CD4-positive, CD25-positive, alpha-beta regulatory T cell (primary cell): ENCODE data around the gene MAP3K9. TPM values are rescaled to one million over a fixed set of nuclear protein-coding genes. Genes with fewer than 3 reads are reported as not detected.

Experiments used
- ATAC-seq, 2 donors: fragments of 150-1000 bp; cut with Tn5 transposase; one replicate each; pipeline ENCODE4 v1.10.0; 2021; ENCODE audit warnings: low read depth in 2 of 2, moderate number of reproducible peaks in 2 of 2, moderate library complexity in 1 of 2
- DNase-seq, 3 donors: peaks; one replicate each; pipeline versions ENCODE4 v3.0.0 to v3.0.0-alpha.2; 2012 to 2022; ENCODE audit warnings: mixed read lengths in 1 of 3
- H3K27ac ChIP-seq: one replicate; pipeline ENCODE4 v1.7.0; 2013; ENCODE audit warnings: mild to moderate bottlenecking, low read length; ENCODE audit not compliant: insufficient read depth, poor library complexity, severe bottlenecking
- H3K27me3 ChIP-seq: one replicate; pipeline ENCODE4 v1.7.0; 2013; ENCODE audit warnings: low read length; ENCODE audit not compliant: control insufficient read depth, insufficient read depth
- H3K36me3 ChIP-seq: one replicate; pipeline ENCODE4 v1.7.0; 2013; ENCODE audit warnings: mild to moderate bottlenecking, low read length, moderate library complexity; ENCODE audit not compliant: control insufficient read depth, insufficient read depth
- H3K4me1 ChIP-seq: 2 replicates; pipeline ENCODE4 v1.7.0; 2013; ENCODE audit warnings: mild to moderate bottlenecking, low read length; ENCODE audit not compliant: insufficient read depth, control insufficient read depth, poor library complexity, severe bottlenecking
- H3K4me3 ChIP-seq: one replicate; pipeline ENCODE4 v1.7.0; 2013; ENCODE audit warnings: low read depth, mild to moderate bottlenecking, low read length, moderate library complexity
- H3K9me3 ChIP-seq, 2 experiments: 1 replicate in 1 of 2; 2 replicates in 1 of 2; pipeline ENCODE4 v1.7.0; 2013; ENCODE audit warnings: low read length in 2 of 2, mild to moderate bottlenecking in 1 of 2, moderate library complexity in 1 of 2; ENCODE audit not compliant: control insufficient read depth in 2 of 2
- H3K27ac Mint-ChIP-seq, 3 donors: one replicate each; pipeline ENCODE4 v1.8.0; 2020 to 2022; ENCODE audit warnings: mild to moderate bottlenecking in 3 of 3, mixed read lengths in 3 of 3, moderate library complexity in 2 of 3
- H3K27me3 Mint-ChIP-seq: one replicate; pipeline ENCODE4 v1.8.0; 2022; ENCODE audit warnings: mild to moderate bottlenecking, mixed read lengths
- H3K36me3 Mint-ChIP-seq: one replicate; pipeline ENCODE4 v1.8.0; 2020; ENCODE audit warnings: mixed read lengths
- H3K4me1 Mint-ChIP-seq, 4 donors: one replicate each; pipeline ENCODE4 v1.8.0; 2020 to 2022; ENCODE audit warnings: mixed read lengths in 4 of 4, mild to moderate bottlenecking in 1 of 4
- H3K4me3 Mint-ChIP-seq, 4 donors: one replicate each; pipeline ENCODE4 v1.8.0; 2020 to 2022; ENCODE audit warnings: mild to moderate bottlenecking in 4 of 4, mixed read lengths in 4 of 4, moderate library complexity in 3 of 4
- H3K9me3 Mint-ChIP-seq, 7 donors: one replicate each; pipeline ENCODE4 v1.8.0; 2020 to 2022; ENCODE audit warnings: mixed read lengths in 7 of 7, mild to moderate bottlenecking in 3 of 7, moderate library complexity in 2 of 7
- polyA plus RNA-seq, 4 donors: library from polyadenylated mRNA; unstranded; fragments of 300-500 nt; fragmentation: Illumina TruSeq; gene quantifications; one replicate each; pipeline ENCODE4 v1.2.3, GENCODE V29; 2021
- total RNA-seq: library from RNA; stranded (reverse); gene quantifications from one replicate; pipeline ENCODE4 v1.2.3, GENCODE V29; 2022

Gene MAP3K9
- total and polyA plus RNA-seq, 5 donors from 2014 or later = 1.1 to 15.7 (median 1.4) TPM

- no peak for DNase-seq
- no peaks in the 10 kb centered on the region for H3K27me3 Mint-ChIP-seq
- no peaks in the 10 kb centered on the region for H3K4me1 ChIP-seq
- no peak overlapping the region for H3K27ac Mint-ChIP-seq
- no peaks in the 10 kb centered on the region for H3K36me3 ChIP-seq
- H3K36me3 Mint-ChIP-seq = peaks cover 2% of the 10 kb centered on the region
- no peak overlapping the region for H3K4me3 ChIP-seq
- no peak overlapping the region for H3K4me3 Mint-ChIP-seq
- no peak overlapping the region for H3K27ac ChIP-seq
- H3K9me3 Mint-ChIP-seq = no peaks in the 10 kb centered on the region
- peaks cover 0 to 10% (median 4%) of the 10 kb centered on the region in 4 donors for H3K4me1 Mint-ChIP-seq
- no peak for ATAC-seq
- no peaks in the 10 kb centered on the region for H3K9me3 ChIP-seq
- no peaks in the 10 kb centered on the region for H3K27me3 ChIP-seq
Observed at GRCh38 chr14:70780396-70781075, 28.8 kb downstream of the MAP3K9 start.

- no peak overlapping the region for H3K27ac Mint-ChIP-seq
- no peaks in the 10 kb centered on the region for H3K27me3 Mint-ChIP-seq
- H3K36me3 Mint-ChIP-seq = no peaks in the 10 kb centered on the region
- H3K27ac ChIP-seq = no peak overlapping the region
- H3K9me3 Mint-ChIP-seq = no peaks in the 10 kb centered on the region
- H3K4me3 Mint-ChIP-seq = no peak overlapping the region
- no peaks in the 10 kb centered on the region for H3K4me1 ChIP-seq
- no peak overlapping the region for H3K4me3 ChIP-seq
- H3K36me3 ChIP-seq = no peaks in the 10 kb centered on the region
- peaks cover 0 to 10% (median 3%) of the 10 kb centered on the region in 4 donors for H3K4me1 Mint-ChIP-seq
- no peak for DNase-seq
- ATAC-seq = no peak
- H3K9me3 ChIP-seq = no peaks in the 10 kb centered on the region
- H3K27me3 ChIP-seq = no peaks in the 10 kb centered on the region
Observed at GRCh38 chr14:70779667-70780066, 29.6 kb downstream of the MAP3K9 start.

DNA sequence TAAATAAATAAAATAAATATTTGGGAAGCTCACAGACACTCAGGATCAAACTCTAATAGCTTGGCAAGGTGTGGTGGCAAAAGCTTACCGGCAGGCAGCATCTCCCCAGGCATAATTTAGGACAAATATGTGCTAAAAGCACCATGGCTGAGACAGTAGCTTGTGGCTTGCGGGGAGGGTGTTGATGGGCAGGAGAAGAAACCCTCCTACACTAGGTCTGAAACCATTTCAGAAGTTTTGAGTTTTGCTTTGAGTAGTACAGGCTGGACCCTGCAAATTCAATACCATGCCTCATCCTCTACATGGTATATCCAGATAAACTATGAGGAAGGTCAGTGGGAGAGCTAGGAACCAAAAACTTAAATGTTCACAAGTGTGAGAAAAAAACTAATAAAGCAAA lies 33.1 kb downstream of the MAP3K9 start:
- Mint-ChIP-seq H3K27ac (no peak overlapping the region), H3K9me3 (no peaks in the 10 kb centered on the region), H3K36me3 (no peaks in the 10 kb centered on the region), H3K27me3 (no peaks in the 10 kb centered on the region), H3K4me1 (peaks cover 0 to 9% (median 3%) of the 10 kb centered on the region in 4 donors), H3K4me3 (no peak overlapping the region)
- no peak for ATAC-seq
- H3K9me3 ChIP-seq = no peaks in the 10 kb centered on the region
- H3K4me3 ChIP-seq = no peak overlapping the region
- H3K27me3 ChIP-seq = no peaks in the 10 kb centered on the region
- DNase-seq = no peak
- H3K4me1 ChIP-seq = no peaks in the 10 kb centered on the region
- no peaks in the 10 kb centered on the region for H3K36me3 ChIP-seq
- H3K27ac ChIP-seq = no peak overlapping the region

DNA sequence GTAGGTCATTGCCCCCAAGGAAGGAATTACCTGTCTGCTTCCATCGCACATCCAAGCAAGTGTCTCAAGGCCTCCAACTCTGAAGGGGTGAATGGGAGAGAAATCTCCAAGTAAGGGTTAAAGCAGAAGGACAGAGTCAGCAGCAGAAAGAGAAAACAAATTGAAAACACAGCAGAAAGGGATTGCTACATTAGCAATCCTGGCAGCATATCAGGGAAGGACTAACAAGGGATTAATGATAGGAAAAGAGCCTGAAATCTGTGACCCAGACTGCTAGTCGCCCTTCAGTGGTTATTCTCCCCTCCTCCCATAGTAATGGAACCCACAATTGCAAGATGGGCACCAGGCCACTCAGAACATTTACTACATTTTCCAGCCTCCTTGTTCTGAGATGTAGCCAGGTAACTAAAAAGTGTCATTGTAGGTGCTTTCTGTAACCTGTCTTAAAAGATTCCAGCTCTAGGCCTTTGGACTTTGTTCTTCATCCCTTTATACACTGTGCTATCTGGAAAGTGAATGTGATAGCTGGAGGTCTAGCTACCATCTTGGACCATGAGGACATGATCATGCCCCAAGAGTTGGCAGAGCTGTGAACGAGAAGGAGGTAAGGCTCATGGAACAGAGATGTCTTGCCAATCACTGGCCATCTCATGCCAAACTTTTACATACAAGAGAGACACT lies 36.0 kb downstream of the MAP3K9 start:
- H3K36me3 Mint-ChIP-seq = peaks cover 10% of the 10 kb centered on the region
- no peak overlapping the region for H3K27ac ChIP-seq
- no peak overlapping the region for H3K4me3 ChIP-seq
- ATAC-seq = no peak
- no peaks in the 10 kb centered on the region for H3K27me3 ChIP-seq
- H3K27ac Mint-ChIP-seq = no peak overlapping the region
- H3K27me3 Mint-ChIP-seq = no peaks in the 10 kb centered on the region
- H3K9me3 ChIP-seq = no peaks in the 10 kb centered on the region
- peaks cover 0 to 10% (median under 1%) of the 10 kb centered on the region in 4 donors for H3K4me1 Mint-ChIP-seq
- no peak for DNase-seq
- H3K4me3 Mint-ChIP-seq = no peak overlapping the region
- H3K4me1 ChIP-seq = no peaks in the 10 kb centered on the region
- H3K9me3 Mint-ChIP-seq = no peaks in the 10 kb centered on the region
- no peaks in the 10 kb centered on the region for H3K36me3 ChIP-seq

DNA sequence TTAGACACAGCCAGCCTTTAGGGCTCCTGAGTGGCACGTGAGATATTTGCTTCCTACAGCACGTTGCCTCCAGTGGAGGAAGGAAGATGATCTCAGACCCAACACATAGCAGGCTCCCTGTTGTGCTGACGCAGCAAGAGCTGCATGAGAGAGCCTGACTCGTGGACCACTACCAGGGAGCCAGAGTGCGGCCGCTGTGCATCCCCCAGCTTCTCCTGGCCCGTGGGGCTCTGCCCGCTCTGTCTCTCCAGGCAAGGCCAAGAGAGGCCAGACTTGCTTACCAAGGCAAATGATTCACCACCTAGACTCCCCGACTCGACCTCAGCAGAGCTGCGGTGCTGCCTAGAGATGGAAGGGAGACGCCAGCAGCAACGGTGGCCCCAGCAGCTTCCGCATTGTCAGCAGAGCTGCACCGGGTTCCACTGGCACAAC lies 37.5 kb downstream of the MAP3K9 start:
- no peaks in the 10 kb centered on the region for H3K9me3 Mint-ChIP-seq
- no peaks in the 10 kb centered on the region for H3K4me1 ChIP-seq
- no peaks in the 10 kb centered on the region for H3K36me3 ChIP-seq
- no peak overlapping the region for H3K27ac ChIP-seq
- peak in 1 of 3 donors; percentile 3 for DNase-seq
- H3K27me3 ChIP-seq = no peaks in the 10 kb centered on the region
- H3K9me3 ChIP-seq = no peaks in the 10 kb centered on the region
- no peak overlapping the region for H3K4me3 Mint-ChIP-seq
- H3K4me1 Mint-ChIP-seq = peaks cover 0 to 7% (median 0%) of the 10 kb centered on the region in 4 donors
- H3K27ac Mint-ChIP-seq = no peak overlapping the region
- peaks cover 10% of the 10 kb centered on the region for H3K36me3 Mint-ChIP-seq
- no peaks in the 10 kb centered on the region for H3K27me3 Mint-ChIP-seq
- ATAC-seq = no peak
- H3K4me3 ChIP-seq = no peak overlapping the region

GRCh38 chr14:70770490-70770889 lies 38.8 kb downstream of the MAP3K9 start:
- H3K4me3 Mint-ChIP-seq = no peak overlapping the region
- ATAC-seq (no peak), DNase-seq (no peak)
- Histone ChIP-seq H3K4me3 (no peak overlapping the region), H3K27ac (no peak overlapping the region), H3K9me3 (no peaks in the 10 kb centered on the region), H3K36me3 (no peaks in the 10 kb centered on the region), H3K27me3 (no peaks in the 10 kb centered on the region), H3K4me1 (no peaks in the 10 kb centered on the region)
- H3K9me3 Mint-ChIP-seq = no peaks in the 10 kb centered on the region
- H3K27ac Mint-ChIP-seq = no peak overlapping the region
- H3K27me3 Mint-ChIP-seq = no peaks in the 10 kb centered on the region
- peaks cover 10% of the 10 kb centered on the region for H3K36me3 Mint-ChIP-seq
- H3K4me1 Mint-ChIP-seq = peaks cover 0 to 7% (median 0%) of the 10 kb centered on the region in 4 donors

- H3K27ac ChIP-seq = no peak overlapping the region
- no peaks in the 10 kb centered on the region for H3K27me3 ChIP-seq
- Mint-ChIP-seq H3K9me3 (peaks cover 0 to 3% (median 0%) of the 10 kb centered on the region in 7 donors), H3K27ac (no peak overlapping the region), H3K27me3 (no peaks in the 10 kb centered on the region), H3K36me3 (peaks cover 27% of the 10 kb centered on the region), H3K4me3 (no peak overlapping the region), H3K4me1 (no peaks in the 10 kb centered on the region)
- no peak for ATAC-seq
- H3K36me3 ChIP-seq = peaks cover 2% of the 10 kb centered on the region
- DNase-seq = peak in 1 of 3 donors; percentile 2
- no peak overlapping the region for H3K4me3 ChIP-seq
- no peaks in the 10 kb centered on the region for H3K9me3 ChIP-seq
- no peaks in the 10 kb centered on the region for H3K4me1 ChIP-seq
Observed at GRCh38 chr14:70759398-70759797, 49.9 kb downstream of the MAP3K9 start.

DNA sequence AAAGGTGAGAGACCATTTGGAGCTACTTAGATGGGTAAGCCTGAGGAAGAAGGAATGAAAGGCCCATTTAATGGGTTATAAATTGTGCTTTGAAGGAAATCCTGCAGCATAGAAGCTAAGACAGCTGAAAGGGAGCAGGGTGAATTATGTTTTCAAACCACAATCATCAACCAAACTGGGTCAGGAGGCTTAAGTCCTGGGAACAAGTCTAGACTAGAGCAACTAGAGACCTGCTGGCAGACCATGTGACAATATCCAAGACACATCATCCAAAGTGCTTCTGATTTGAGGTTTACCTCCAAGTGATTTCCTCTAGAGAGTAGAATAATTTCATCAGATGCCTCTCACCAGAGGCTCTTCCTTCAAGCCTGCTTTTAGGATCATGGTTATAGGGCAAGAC lies 53.7 kb downstream of the MAP3K9 start:
- H3K27me3 Mint-ChIP-seq = no peaks in the 10 kb centered on the region
- no peak for DNase-seq
- Histone ChIP-seq H3K36me3 (peaks cover 7% of the 10 kb centered on the region), H3K27me3 (no peaks in the 10 kb centered on the region), H3K9me3 (no peaks in the 10 kb centered on the region), H3K4me1 (no peaks in the 10 kb centered on the region), H3K4me3 (no peak overlapping the region), H3K27ac (no peak overlapping the region)
- H3K36me3 Mint-ChIP-seq = peaks cover 22% of the 10 kb centered on the region
- no peaks in the 10 kb centered on the region for H3K4me1 Mint-ChIP-seq
- ATAC-seq = no peak
- no peaks in the 10 kb centered on the region for H3K9me3 Mint-ChIP-seq
- H3K27ac Mint-ChIP-seq = no peak overlapping the region
- no peak overlapping the region for H3K4me3 Mint-ChIP-seq
